Breast epithelium (tissue), 4 donors: Measurements from ENCODE around the gene SLC39A11. TPM values are rescaled to one million over a fixed set of nuclear protein-coding genes. Genes with fewer than 3 reads are reported as not detected.

Source experiments
- DNase-seq, 2 donors: peaks; one replicate each; pipeline ENCODE4 v3.0.0-alpha.2; 2019; ENCODE audit warnings: low spot score in 2 of 2
- H3K27ac ChIP-seq, 2 donors: fragments of 200-600 bp; sonication (generic) in 1 of 2; one replicate each; pipeline ENCODE4 v1.5.1; 2016 to 2019; ENCODE audit warnings: mild to moderate bottlenecking in 1 of 2
- H3K27me3 ChIP-seq, 2 donors: fragments of 200-600 bp; sonication (generic) in 1 of 2; one replicate each; pipeline versions ENCODE4 v1.5.1 to v1.6.0; 2017 to 2019; ENCODE audit warnings: control low read depth in 1 of 2, mild to moderate bottlenecking in 1 of 2
- H3K36me3 ChIP-seq: fragments of 200-600 bp; one replicate; pipeline ENCODE4 v1.5.1; 2019
- H3K4me1 ChIP-seq, 2 donors: fragments of 200-600 bp; sonication (generic); one replicate each; pipeline ENCODE4 v1.5.1; 2016 to 2019; ENCODE audit warnings: control low read depth in 1 of 2
- H3K4me3 ChIP-seq, 3 donors: fragments of 200-600 bp; sonication (generic); 1 replicate in 2 of 3; 2 replicates in 1 of 3; pipeline ENCODE4 v1.5.1; 2016 to 2019; ENCODE audit warnings: mild to moderate bottlenecking in 3 of 3, moderate library complexity in 2 of 3
- H3K9me3 ChIP-seq, 2 donors: fragments of 200-600 bp; sonication (generic) in 1 of 2; one replicate each; pipeline ENCODE4 v1.5.1; 2016 to 2019; ENCODE audit warnings: control low read depth in 1 of 2
- CTCF ChIP-seq, 3 donors: fragments of 450-650 bp; IDR thresholded peaks; one replicate each; pipeline ENCODE4 v1.5.1; 2016 to 2017; ENCODE audit warnings: antibody characterized with exemption in 3 of 3, mild to moderate bottlenecking in 3 of 3, moderate library complexity in 3 of 3
- POLR2A ChIP-seq: fragments of 450-650 bp; IDR thresholded peaks from one replicate; pipeline ENCODE4 v1.6.1; 2016; ENCODE audit warnings: antibody characterized with exemption, mild to moderate bottlenecking, moderate library complexity
- POLR2AphosphoS5 ChIP-seq, 3 donors: sonication (generic); formaldehyde crosslinking; IDR thresholded peaks; one replicate each; pipeline ENCODE4 v1.6.1; 2017; ENCODE audit warnings: antibody characterized with exemption in 3 of 3
- intact Hi-C: fragments of 100-400 bp; cut with DNase I; formaldehyde crosslinking; loops from one replicate; pipeline ENCODE4 v1.15.1; 2023; ENCODE audit warnings: low total_unique reads
- total RNA-seq, 3 donors: library from RNA; depleted of rRNA; stranded (reverse); fragments of >200 nt; gene quantifications; one replicate each; pipeline ENCODE4 v1.1.0, GENCODE V29; 2016

The SLC39A11 gene
- total RNA-seq, 3 donors from 2014 or later = 31.8 to 54.6 (median 47.0) TPM

- intact Hi-C loops = no loop called here
- H3K36me3 ChIP-seq = no peaks in the 10 kb centered on the region
- H3K27ac ChIP-seq = no peak overlapping the region
- no peak for TF ChIP-seq CTCF (IDR thresholded peaks at IDR 0.05)
- no peak for TF ChIP-seq POLR2AphosphoS5 (IDR thresholded peaks at IDR 0.05)
- TF ChIP-seq POLR2A = no peak
- no peaks in the 10 kb centered on the region for H3K27me3 ChIP-seq
- H3K9me3 ChIP-seq = no peaks in the 10 kb centered on the region
- no peak overlapping the region for H3K4me3 ChIP-seq
- no peak for DNase-seq
- H3K4me1 ChIP-seq = no peaks in the 10 kb centered on the region
Measured at GRCh38 chr17:72733619-72734282, 358.7 kb downstream of the SLC39A11 start.

GRCh38 chr17:72732893-72733618 lies 359.4 kb downstream of the SLC39A11 start:
- H3K27me3 ChIP-seq = no peaks in the 10 kb centered on the region
- no peak overlapping the region for H3K4me3 ChIP-seq
- no peak overlapping the region for H3K27ac ChIP-seq
- no peaks in the 10 kb centered on the region for H3K9me3 ChIP-seq
- H3K36me3 ChIP-seq = no peaks in the 10 kb centered on the region
- no peak for DNase-seq
- intact Hi-C loops = no loop called here
- no peaks in the 10 kb centered on the region for H3K4me1 ChIP-seq
- TF ChIP-seq POLR2A = no peak
- no peak for TF ChIP-seq POLR2AphosphoS5 (IDR thresholded peaks at IDR 0.05)
- TF ChIP-seq CTCF (IDR thresholded peaks at IDR 0.05) = no peak

GRCh38 chr17:72730077-72730476 lies 362.4 kb downstream of the SLC39A11 start:
- H3K36me3 ChIP-seq = no peaks in the 10 kb centered on the region
- H3K27ac ChIP-seq = no peak overlapping the region
- no peaks in the 10 kb centered on the region for H3K9me3 ChIP-seq
- intact Hi-C loops = no loop called here
- no peaks in the 10 kb centered on the region for H3K4me1 ChIP-seq
- DNase-seq = no peak
- no peak overlapping the region for H3K4me3 ChIP-seq
- H3K27me3 ChIP-seq = no peaks in the 10 kb centered on the region
- TF ChIP-seq POLR2A = no peak
- TF ChIP-seq POLR2AphosphoS5 (IDR thresholded peaks at IDR 0.05) = no peak
- no peak for TF ChIP-seq CTCF (IDR thresholded peaks at IDR 0.05)

- DNase-seq = no peak
- TF ChIP-seq POLR2AphosphoS5 (IDR thresholded peaks at IDR 0.05) (no peak), CTCF (IDR thresholded peaks at IDR 0.05) (no peak), POLR2A (no peak)
- intact Hi-C loops = no loop called here
- Histone ChIP-seq H3K27ac (no peak overlapping the region), H3K4me1 (no peaks in the 10 kb centered on the region), H3K9me3 (no peaks in the 10 kb centered on the region), H3K36me3 (no peaks in the 10 kb centered on the region), H3K4me3 (no peak overlapping the region), H3K27me3 (no peaks in the 10 kb centered on the region)
Measured at GRCh38 chr17:72726936-72727335, 365.6 kb downstream of the SLC39A11 start.

GRCh38 chr17:72725433-72726068 lies 366.9 kb downstream of the SLC39A11 start:
- Histone ChIP-seq H3K27me3 (no peaks in the 10 kb centered on the region), H3K4me1 (no peaks in the 10 kb centered on the region), H3K9me3 (no peaks in the 10 kb centered on the region), H3K36me3 (no peaks in the 10 kb centered on the region), H3K4me3 (no peak overlapping the region), H3K27ac (no peak overlapping the region)
- DNase-seq = peak; percentile 37 to 68
- intact Hi-C loops = no loop called here
- no peak for TF ChIP-seq POLR2AphosphoS5 (IDR thresholded peaks at IDR 0.05)
- TF ChIP-seq CTCF (IDR thresholded peaks at IDR 0.05) = peak; percentile 23 to 79 (median 73)
